PFSK-1 (cell line): ENCODE measurements around the gene SBF1.

ENCODE experiments used
- POLR2AphosphoS5 ChIP-seq: IDR thresholded peaks from 2 replicates; pipeline ENCODE4 v1.6.1; 2012; ENCODE audit warnings: low read depth, mild to moderate bottlenecking, control low read depth, low read length, moderate library complexity
- REST ChIP-seq, 2 experiments: IDR thresholded peaks; 2 replicates each; pipeline versions ENCODE4 v1.6.1 to v1.8.0; 2011 to 2012; ENCODE audit warnings: low read depth in 2 of 2, low read length in 2 of 2, control low read depth in 1 of 2, inconsistent platforms in 1 of 2, mild to moderate bottlenecking in 1 of 2, moderate library complexity in 1 of 2; ENCODE audit not compliant: insufficient read depth in 1 of 2
- SIN3A ChIP-seq: IDR thresholded peaks from 2 replicates; pipeline ENCODE4 v1.6.1; 2012; ENCODE audit warnings: mild to moderate bottlenecking, low read length, moderate library complexity, borderline replicate concordance; ENCODE audit not compliant: insufficient read depth
- TAF1 ChIP-seq: IDR thresholded peaks from 2 replicates; pipeline ENCODE4 v1.6.1; 2012; ENCODE audit warnings: low read length, control low read depth, borderline replicate concordance; ENCODE audit not compliant: insufficient read depth

- TF ChIP-seq POLR2AphosphoS5 (peak; percentile 52; the same call in 1 of the 2 replicates), SIN3A (no peak), REST (IDR thresholded peaks at IDR 0.05; ENCODE audit: insufficient read depth in 1 of 2, low read depth in 2 of 2, low read length in 2 of 2) (no peak), TAF1 (no peak)
Measured at GRCh38 chr22:50445071-50445879, 29.6 kb downstream of the SBF1 start.
